ENCODE data around the gene TMEM74B.

DNA sequence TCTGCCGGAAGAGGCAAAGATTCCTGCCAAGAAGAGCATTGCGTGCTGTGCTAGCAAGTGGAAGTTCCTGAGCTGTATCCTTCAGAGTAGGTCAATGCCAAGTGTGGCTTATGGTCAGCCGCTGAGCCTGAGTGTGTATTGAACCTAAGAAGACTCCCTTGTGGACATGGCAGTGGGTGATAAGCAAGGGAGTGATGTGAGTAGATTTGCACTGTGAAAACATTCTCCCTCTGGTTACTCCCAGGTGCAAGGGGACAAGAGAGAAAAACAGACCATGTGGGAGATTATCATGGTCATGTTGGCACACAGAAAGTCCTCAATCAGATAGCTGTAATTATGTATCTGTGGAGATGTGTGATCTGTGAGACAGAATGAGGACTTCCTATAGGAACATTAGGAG is 6.1 kb upstream of the TMEM74B start:
- TF ChIP-seq, protein P1, sequence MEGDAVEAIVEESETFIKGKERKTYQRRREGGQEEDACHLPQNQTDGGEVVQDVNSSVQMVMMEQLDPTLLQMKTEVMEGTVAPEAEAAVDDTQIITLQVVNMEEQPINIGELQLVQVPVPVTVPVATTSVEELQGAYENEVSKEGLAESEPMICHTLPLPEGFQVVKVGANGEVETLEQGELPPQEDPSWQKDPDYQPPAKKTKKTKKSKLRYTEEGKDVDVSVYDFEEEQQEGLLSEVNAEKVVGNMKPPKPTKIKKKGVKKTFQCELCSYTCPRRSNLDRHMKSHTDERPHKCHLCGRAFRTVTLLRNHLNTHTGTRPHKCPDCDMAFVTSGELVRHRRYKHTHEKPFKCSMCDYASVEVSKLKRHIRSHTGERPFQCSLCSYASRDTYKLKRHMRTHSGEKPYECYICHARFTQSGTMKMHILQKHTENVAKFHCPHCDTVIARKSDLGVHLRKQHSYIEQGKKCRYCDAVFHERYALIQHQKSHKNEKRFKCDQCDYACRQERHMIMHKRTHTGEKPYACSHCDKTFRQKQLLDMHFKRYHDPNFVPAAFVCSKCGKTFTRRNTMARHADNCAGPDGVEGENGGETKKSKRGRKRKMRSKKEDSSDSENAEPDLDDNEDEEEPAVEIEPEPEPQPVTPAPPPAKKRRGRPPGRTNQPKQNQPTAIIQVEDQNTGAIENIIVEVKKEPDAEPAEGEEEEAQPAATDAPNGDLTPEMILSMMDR (IDR thresholded peaks at IDR 0.05), result no peak
- no peak for TF ChIP-seq ZFX (IDR thresholded peaks at IDR 0.05; ENCODE audit: borderline replicate concordance)
